WTC11 (cell line): ENCODE results near the gene KCTD3. TPM values are rescaled to one million over a fixed set of nuclear protein-coding genes. Genes with fewer than 3 reads are reported as not detected.

Source experiments
- ATAC-seq: fragments of 200-7000 bp; cut with Tn5 transposase; 2 replicates; pipeline ENCODE4 v1.10.0; 2021; ENCODE audit warnings: mild to moderate bottlenecking, moderate library complexity
- CTCF ChIA-PET: fragments of 300-600 bp; sonication (Branson Sonifier 250); formaldehyde crosslinking; loops from one replicate; lab custom pipeline; 2021; ENCODE audit warnings: antibody characterized with exemption; lab: Charles Lee
- POLR2A ChIA-PET: fragments of 350-600 bp; sonication (Branson Sonifier 250); formaldehyde crosslinking; loops from one replicate; lab custom pipeline; 2021; ENCODE audit warnings: antibody characterized with exemption; lab: Charles Lee
- DNase-seq: peaks from one replicate; pipeline ENCODE4 v3.0.0; 2021; ENCODE audit warnings: low spot score
- H3K27ac Mint-ChIP-seq: 2 replicates; pipeline ENCODE4 v1.8.0; 2021; ENCODE audit warnings: mixed read lengths
- H3K27me3 Mint-ChIP-seq: 2 replicates; pipeline ENCODE4 v1.8.0; 2021; ENCODE audit warnings: low read depth, mild to moderate bottlenecking, moderate library complexity, mixed read lengths
- H3K36me3 Mint-ChIP-seq: 2 replicates; pipeline ENCODE4 v1.8.0; 2021; ENCODE audit warnings: mixed read lengths
- H3K4me1 Mint-ChIP-seq: 2 replicates; pipeline ENCODE4 v1.8.0; 2022; ENCODE audit warnings: mixed read lengths
- H3K4me3 Mint-ChIP-seq: 2 replicates; pipeline ENCODE4 v1.8.0; 2021; ENCODE audit warnings: mild to moderate bottlenecking, moderate library complexity, mixed read lengths
- H3K9me3 Mint-ChIP-seq: 2 replicates; pipeline ENCODE4 v1.8.0; 2021; ENCODE audit warnings: mixed read lengths
- EMX1 ChIP-seq: fragments of 250-450 bp; sonication (Bioruptor Pico); IDR thresholded peaks from 2 replicates; pipeline ENCODE4 v1.8.0; 2021; ENCODE audit warnings: mild to moderate bottlenecking
- ESRRA ChIP-seq: sonication (generic); formaldehyde crosslinking; IDR thresholded peaks from 2 replicates; pipeline ENCODE4 v1.8.1; 2022; ENCODE audit warnings: mild to moderate bottlenecking, missing genetic modification reagents, borderline replicate concordance
- SMAD4 ChIP-seq: sonication (generic); formaldehyde crosslinking; IDR thresholded peaks from 2 replicates; pipeline ENCODE4 v1.8.0; 2022; ENCODE audit warnings: mild to moderate bottlenecking, missing genetic modification reagents
- TEAD4 ChIP-seq: sonication (generic); formaldehyde crosslinking; IDR thresholded peaks from 2 replicates; pipeline ENCODE4 v1.8.0; 2022; ENCODE audit warnings: mild to moderate bottlenecking, missing genetic modification reagents
- ZNF138 ChIP-seq: sonication (generic); formaldehyde crosslinking; conservative IDR thresholded peaks from 2 replicates; pipeline ENCODE4 v1.8.1; 2022; ENCODE audit warnings: mild to moderate bottlenecking, moderate library complexity, missing genetic modification reagents
- ZNF317 ChIP-seq: sonication (generic); formaldehyde crosslinking; IDR thresholded peaks from 2 replicates; pipeline ENCODE4 v1.8.1; 2023; ENCODE audit warnings: low read depth, mild to moderate bottlenecking, moderate library complexity, missing genetic modification reagents, borderline replicate concordance
- ZNF396 ChIP-seq: fragments of 250-450 bp; sonication (Bioruptor Pico); IDR thresholded peaks from 2 replicates; pipeline ENCODE4 v1.8.0; 2021; ENCODE audit warnings: mild to moderate bottlenecking, moderate library complexity, borderline replicate concordance
- total RNA-seq: library from RNA; stranded (reverse); gene quantifications from 3 replicates; pipeline ENCODE4 v1.2.3, GENCODE V29; 2021
- TF ChIP-seq, protein P1 (sequence below): sonication (generic); formaldehyde crosslinking; conservative IDR thresholded peaks from 2 replicates; pipeline ENCODE4 v1.8.1; 2023; ENCODE audit warnings: mild to moderate bottlenecking, low read depth, missing genetic modification reagents, moderate library complexity
- TF ChIP-seq, protein P2 (sequence below): sonication (generic); formaldehyde crosslinking; IDR thresholded peaks from 2 replicates; pipeline ENCODE4 v1.8.0; 2022; ENCODE audit warnings: mild to moderate bottlenecking, missing genetic modification reagents
- TF ChIP-seq, protein P3 (sequence below): fragments of 250-450 bp; sonication (Bioruptor Pico); IDR thresholded peaks from 2 replicates; pipeline ENCODE4 v1.9.0; 2021; ENCODE audit warnings: mild to moderate bottlenecking, borderline replicate concordance
- TF ChIP-seq, protein P4 (sequence below): fragments of 200-600 bp; IDR thresholded peaks from 2 replicates; pipeline ENCODE4 v1.8.0; 2022; ENCODE audit warnings: antibody characterized with exemption
- TF ChIP-seq, protein P5 (sequence below): sonication (generic); formaldehyde crosslinking; IDR thresholded peaks from 2 replicates; pipeline ENCODE4 v1.8.0; 2023; ENCODE audit warnings: mild to moderate bottlenecking, missing genetic modification reagents
- TF ChIP-seq, protein P6 (sequence below): sonication (generic); formaldehyde crosslinking; IDR thresholded peaks from 2 replicates; pipeline ENCODE4 v1.8.1; 2023; ENCODE audit warnings: mild to moderate bottlenecking, missing genetic modification reagents, moderate library complexity
- TF ChIP-seq, protein P7 (sequence below): sonication (generic); formaldehyde crosslinking; IDR thresholded peaks from 2 replicates; pipeline ENCODE4 v1.8.1; 2023; ENCODE audit warnings: mild to moderate bottlenecking, missing genetic modification reagents, moderate library complexity

Gene KCTD3
- total RNA-seq, 1 experiment from 2014 or later = 55.6 TPM

DNA sequence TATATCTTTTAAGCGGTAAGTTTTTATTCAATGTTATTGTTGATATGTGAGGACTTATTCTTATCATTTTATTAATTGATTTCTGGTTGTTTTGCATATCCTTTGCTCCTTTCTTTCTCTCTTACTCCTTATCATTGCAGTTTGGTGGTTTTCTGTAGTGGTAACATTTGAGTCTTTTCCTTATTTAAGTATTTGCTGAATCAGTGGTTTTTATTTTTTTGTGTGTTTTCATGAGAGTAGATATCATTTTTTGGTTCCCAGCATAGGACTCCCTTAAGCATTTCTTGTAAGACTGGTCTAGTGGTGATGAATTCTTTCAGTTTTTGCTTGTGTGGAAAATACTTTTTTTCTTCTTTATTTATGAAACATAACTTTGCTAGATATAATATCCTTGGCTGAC, 12.2 kb upstream of the KCTD3 start (continued):
- TF ChIP-seq, protein P1, sequence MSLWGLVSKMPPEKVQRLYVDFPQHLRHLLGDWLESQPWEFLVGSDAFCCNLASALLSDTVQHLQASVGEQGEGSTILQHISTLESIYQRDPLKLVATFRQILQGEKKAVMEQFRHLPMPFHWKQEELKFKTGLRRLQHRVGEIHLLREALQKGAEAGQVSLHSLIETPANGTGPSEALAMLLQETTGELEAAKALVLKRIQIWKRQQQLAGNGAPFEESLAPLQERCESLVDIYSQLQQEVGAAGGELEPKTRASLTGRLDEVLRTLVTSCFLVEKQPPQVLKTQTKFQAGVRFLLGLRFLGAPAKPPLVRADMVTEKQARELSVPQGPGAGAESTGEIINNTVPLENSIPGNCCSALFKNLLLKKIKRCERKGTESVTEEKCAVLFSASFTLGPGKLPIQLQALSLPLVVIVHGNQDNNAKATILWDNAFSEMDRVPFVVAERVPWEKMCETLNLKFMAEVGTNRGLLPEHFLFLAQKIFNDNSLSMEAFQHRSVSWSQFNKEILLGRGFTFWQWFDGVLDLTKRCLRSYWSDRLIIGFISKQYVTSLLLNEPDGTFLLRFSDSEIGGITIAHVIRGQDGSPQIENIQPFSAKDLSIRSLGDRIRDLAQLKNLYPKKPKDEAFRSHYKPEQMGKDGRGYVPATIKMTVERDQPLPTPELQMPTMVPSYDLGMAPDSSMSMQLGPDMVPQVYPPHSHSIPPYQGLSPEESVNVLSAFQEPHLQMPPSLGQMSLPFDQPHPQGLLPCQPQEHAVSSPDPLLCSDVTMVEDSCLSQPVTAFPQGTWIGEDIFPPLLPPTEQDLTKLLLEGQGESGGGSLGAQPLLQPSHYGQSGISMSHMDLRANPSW (CRISPR knock-in tag) = no peak

DNA sequence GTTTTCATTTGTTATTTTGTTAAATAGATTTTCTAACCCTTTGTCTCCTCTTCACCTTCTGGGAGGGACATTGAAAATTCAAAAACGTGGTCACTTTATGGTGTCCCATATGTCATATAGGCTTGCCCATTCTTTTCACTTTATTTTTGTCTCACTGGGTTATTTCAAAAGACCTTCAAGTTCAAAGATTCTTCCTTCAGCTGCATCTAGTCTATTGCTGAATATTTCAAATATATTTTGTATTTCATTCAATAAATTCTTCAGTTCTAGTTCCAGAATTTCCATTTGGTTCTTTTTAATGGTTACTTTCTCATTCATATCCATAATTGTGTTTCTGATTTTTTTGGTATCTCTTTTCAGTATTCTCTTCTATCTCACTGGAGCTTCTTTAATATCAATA, 11.6 kb upstream of the KCTD3 start:
- no peak overlapping the region for H3K4me3 Mint-ChIP-seq
- ChIA-PET CTCF (no interaction called here), POLR2A (no interaction called here)
- H3K4me1 Mint-ChIP-seq = no peaks in the 10 kb centered on the region
- DNase-seq (no peak), ATAC-seq (no peak)
- H3K9me3 Mint-ChIP-seq = peaks cover 2% of the 10 kb centered on the region
- peaks cover under 1% of the 10 kb centered on the region for H3K36me3 Mint-ChIP-seq
- no peaks in the 10 kb centered on the region for H3K27me3 Mint-ChIP-seq
- TF ChIP-seq TEAD4 (CRISPR knock-in tag) (no peak), SMAD4 (CRISPR knock-in tag) (no peak), ZNF138 (no peak), ESRRA (CRISPR knock-in tag) (no peak)
- TF ChIP-seq, protein P2, sequence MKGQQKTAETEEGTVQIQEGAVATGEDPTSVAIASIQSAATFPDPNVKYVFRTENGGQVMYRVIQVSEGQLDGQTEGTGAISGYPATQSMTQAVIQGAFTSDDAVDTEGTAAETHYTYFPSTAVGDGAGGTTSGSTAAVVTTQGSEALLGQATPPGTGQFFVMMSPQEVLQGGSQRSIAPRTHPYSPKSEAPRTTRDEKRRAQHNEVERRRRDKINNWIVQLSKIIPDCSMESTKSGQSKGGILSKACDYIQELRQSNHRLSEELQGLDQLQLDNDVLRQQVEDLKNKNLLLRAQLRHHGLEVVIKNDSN = no peak
- TF ChIP-seq, protein P3, sequence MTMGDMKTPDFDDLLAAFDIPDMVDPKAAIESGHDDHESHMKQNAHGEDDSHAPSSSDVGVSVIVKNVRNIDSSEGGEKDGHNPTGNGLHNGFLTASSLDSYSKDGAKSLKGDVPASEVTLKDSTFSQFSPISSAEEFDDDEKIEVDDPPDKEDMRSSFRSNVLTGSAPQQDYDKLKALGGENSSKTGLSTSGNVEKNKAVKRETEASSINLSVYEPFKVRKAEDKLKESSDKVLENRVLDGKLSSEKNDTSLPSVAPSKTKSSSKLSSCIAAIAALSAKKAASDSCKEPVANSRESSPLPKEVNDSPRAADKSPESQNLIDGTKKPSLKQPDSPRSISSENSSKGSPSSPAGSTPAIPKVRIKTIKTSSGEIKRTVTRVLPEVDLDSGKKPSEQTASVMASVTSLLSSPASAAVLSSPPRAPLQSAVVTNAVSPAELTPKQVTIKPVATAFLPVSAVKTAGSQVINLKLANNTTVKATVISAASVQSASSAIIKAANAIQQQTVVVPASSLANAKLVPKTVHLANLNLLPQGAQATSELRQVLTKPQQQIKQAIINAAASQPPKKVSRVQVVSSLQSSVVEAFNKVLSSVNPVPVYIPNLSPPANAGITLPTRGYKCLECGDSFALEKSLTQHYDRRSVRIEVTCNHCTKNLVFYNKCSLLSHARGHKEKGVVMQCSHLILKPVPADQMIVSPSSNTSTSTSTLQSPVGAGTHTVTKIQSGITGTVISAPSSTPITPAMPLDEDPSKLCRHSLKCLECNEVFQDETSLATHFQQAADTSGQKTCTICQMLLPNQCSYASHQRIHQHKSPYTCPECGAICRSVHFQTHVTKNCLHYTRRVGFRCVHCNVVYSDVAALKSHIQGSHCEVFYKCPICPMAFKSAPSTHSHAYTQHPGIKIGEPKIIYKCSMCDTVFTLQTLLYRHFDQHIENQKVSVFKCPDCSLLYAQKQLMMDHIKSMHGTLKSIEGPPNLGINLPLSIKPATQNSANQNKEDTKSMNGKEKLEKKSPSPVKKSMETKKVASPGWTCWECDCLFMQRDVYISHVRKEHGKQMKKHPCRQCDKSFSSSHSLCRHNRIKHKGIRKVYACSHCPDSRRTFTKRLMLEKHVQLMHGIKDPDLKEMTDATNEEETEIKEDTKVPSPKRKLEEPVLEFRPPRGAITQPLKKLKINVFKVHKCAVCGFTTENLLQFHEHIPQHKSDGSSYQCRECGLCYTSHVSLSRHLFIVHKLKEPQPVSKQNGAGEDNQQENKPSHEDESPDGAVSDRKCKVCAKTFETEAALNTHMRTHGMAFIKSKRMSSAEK = no peak
- H3K27ac Mint-ChIP-seq = no peak overlapping the region

DNA sequence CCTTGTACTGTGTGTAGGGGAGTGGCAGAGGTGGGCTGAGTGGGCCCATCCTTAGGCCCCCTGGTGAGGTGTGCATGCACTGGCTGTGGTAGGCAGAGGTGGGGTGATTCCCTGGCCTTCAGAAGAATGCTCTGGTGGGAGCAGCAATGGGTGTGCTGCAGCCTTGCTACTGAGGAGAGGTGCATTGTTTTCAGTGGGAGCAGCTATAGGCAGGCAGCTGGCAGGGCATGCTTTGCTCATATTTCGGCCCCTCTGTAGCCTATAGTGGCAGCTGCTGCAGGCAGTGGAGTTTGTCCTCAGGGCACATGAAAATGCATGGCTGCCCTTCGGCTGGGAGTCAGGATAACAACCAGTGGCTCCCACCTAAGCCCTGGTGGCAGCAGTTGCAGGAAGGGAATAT, 10.1 kb upstream of the KCTD3 start:
- H3K27me3 Mint-ChIP-seq = no peaks in the 10 kb centered on the region
- TF ChIP-seq, protein P4, sequence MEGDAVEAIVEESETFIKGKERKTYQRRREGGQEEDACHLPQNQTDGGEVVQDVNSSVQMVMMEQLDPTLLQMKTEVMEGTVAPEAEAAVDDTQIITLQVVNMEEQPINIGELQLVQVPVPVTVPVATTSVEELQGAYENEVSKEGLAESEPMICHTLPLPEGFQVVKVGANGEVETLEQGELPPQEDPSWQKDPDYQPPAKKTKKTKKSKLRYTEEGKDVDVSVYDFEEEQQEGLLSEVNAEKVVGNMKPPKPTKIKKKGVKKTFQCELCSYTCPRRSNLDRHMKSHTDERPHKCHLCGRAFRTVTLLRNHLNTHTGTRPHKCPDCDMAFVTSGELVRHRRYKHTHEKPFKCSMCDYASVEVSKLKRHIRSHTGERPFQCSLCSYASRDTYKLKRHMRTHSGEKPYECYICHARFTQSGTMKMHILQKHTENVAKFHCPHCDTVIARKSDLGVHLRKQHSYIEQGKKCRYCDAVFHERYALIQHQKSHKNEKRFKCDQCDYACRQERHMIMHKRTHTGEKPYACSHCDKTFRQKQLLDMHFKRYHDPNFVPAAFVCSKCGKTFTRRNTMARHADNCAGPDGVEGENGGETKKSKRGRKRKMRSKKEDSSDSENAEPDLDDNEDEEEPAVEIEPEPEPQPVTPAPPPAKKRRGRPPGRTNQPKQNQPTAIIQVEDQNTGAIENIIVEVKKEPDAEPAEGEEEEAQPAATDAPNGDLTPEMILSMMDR = no peak
- POLR2A ChIA-PET = no interaction called here
- CTCF ChIA-PET = no interaction called here
- H3K9me3 Mint-ChIP-seq = peaks cover 9% of the 10 kb centered on the region
- no peak overlapping the region for H3K4me3 Mint-ChIP-seq
- no peaks in the 10 kb centered on the region for H3K4me1 Mint-ChIP-seq
- no peak for DNase-seq
- peak; percentile 26 for ATAC-seq
- no peak overlapping the region for H3K27ac Mint-ChIP-seq
- H3K36me3 Mint-ChIP-seq = peaks cover 4% of the 10 kb centered on the region

DNA sequence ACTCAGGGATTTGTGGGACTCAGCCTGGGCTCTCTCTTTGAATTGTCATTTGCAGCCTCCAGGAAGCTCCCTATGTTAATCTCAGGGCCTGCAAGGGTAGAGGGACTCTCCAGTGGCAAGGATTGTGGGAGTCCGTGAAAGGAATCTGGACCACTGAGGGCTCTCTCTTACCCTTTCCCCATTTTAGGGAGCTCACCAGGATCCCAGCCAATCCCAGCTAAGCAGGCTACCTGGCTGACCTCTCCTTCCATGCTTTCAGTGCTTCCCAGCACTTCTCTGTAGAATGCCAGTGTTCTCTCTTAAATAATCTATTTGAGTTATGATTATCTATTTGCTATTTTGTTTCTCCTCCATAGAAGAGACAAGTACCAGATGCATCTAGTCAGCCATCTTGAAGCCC, 9.6 kb upstream of the KCTD3 start:
- peaks cover 4% of the 10 kb centered on the region for H3K36me3 Mint-ChIP-seq
- H3K27me3 Mint-ChIP-seq = no peaks in the 10 kb centered on the region
- no peaks in the 10 kb centered on the region for H3K4me1 Mint-ChIP-seq
- no peak for DNase-seq
- POLR2A ChIA-PET = interaction anchor here (1.1 kb wide), 1 partner anchor 10 kb away, joined by 4 read pairs; the partner anchor contains the start of gene KCTD3
- peak; percentile 62 for ATAC-seq
- H3K27ac Mint-ChIP-seq = no peak overlapping the region
- no peak overlapping the region for H3K4me3 Mint-ChIP-seq
- H3K9me3 Mint-ChIP-seq = peaks cover 9% of the 10 kb centered on the region
- CTCF ChIA-PET = no interaction called here
- no peak for TF ChIP-seq ZNF396 (CRISPR knock-in tag)
- no peak for TF ChIP-seq SMAD4 (CRISPR knock-in tag)
- TF ChIP-seq, protein P2 = no peak
- TF ChIP-seq, protein P5, sequence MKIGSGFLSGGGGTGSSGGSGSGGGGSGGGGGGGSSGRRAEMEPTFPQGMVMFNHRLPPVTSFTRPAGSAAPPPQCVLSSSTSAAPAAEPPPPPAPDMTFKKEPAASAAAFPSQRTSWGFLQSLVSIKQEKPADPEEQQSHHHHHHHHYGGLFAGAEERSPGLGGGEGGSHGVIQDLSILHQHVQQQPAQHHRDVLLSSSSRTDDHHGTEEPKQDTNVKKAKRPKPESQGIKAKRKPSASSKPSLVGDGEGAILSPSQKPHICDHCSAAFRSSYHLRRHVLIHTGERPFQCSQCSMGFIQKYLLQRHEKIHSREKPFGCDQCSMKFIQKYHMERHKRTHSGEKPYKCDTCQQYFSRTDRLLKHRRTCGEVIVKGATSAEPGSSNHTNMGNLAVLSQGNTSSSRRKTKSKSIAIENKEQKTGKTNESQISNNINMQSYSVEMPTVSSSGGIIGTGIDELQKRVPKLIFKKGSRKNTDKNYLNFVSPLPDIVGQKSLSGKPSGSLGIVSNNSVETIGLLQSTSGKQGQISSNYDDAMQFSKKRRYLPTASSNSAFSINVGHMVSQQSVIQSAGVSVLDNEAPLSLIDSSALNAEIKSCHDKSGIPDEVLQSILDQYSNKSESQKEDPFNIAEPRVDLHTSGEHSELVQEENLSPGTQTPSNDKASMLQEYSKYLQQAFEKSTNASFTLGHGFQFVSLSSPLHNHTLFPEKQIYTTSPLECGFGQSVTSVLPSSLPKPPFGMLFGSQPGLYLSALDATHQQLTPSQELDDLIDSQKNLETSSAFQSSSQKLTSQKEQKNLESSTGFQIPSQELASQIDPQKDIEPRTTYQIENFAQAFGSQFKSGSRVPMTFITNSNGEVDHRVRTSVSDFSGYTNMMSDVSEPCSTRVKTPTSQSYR (CRISPR knock-in tag) = no peak
- no peak for TF ChIP-seq ZNF317 (CRISPR knock-in tag)
- TF ChIP-seq, protein P6, sequence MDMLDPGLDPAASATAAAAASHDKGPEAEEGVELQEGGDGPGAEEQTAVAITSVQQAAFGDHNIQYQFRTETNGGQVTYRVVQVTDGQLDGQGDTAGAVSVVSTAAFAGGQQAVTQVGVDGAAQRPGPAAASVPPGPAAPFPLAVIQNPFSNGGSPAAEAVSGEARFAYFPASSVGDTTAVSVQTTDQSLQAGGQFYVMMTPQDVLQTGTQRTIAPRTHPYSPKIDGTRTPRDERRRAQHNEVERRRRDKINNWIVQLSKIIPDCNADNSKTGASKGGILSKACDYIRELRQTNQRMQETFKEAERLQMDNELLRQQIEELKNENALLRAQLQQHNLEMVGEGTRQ (CRISPR knock-in tag) = no peak
- TF ChIP-seq, protein P7, sequence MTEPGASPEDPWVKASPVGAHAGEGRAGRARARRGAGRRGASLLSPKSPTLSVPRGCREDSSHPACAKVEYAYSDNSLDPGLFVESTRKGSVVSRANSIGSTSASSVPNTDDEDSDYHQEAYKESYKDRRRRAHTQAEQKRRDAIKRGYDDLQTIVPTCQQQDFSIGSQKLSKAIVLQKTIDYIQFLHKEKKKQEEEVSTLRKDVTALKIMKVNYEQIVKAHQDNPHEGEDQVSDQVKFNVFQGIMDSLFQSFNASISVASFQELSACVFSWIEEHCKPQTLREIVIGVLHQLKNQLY (CRISPR knock-in tag) = no peak
- TF ChIP-seq EMX1 (CRISPR knock-in tag) = no peak
